Body of pancreas (tissue), 4 donors: ENCODE results near the gene TMEM260. TPM values are rescaled to one million over a fixed set of nuclear protein-coding genes. Genes with fewer than 3 reads are reported as not detected.

Experiments used
- ATAC-seq: fragments of 150-250 bp; one replicate; pipeline ENCODE4 v1.9.1; 2016
- DNase-seq, 4 donors: peaks; one replicate each; pipeline ENCODE4 v3.0.0-alpha.2; 2019
- H3K27ac ChIP-seq, 4 donors: fragments of 200-600 bp; sonication (generic); 1 replicate in 3 of 4; 2 replicates in 1 of 4; pipeline versions ENCODE4 v1.5.1 to v1.6.1; 2016 to 2019; ENCODE audit warnings: mild to moderate bottlenecking in 1 of 4, mixed read lengths in 1 of 4, moderate library complexity in 1 of 4
- H3K27me3 ChIP-seq, 2 donors: fragments of 200-600 bp; sonication (generic); one replicate each; pipeline ENCODE4 v1.6.0; 2016; ENCODE audit warnings: mild to moderate bottlenecking in 1 of 2
- H3K36me3 ChIP-seq, 2 donors: fragments of 200-600 bp; sonication (generic); replicated peaks in 1 of 2; 2 replicates each; pipeline ENCODE4 v1.5.1; 2016; ENCODE audit warnings: low read depth in 2 of 2; ENCODE audit not compliant: insufficient read depth in 1 of 2
- H3K4me1 ChIP-seq: fragments of 200-600 bp; sonication (generic); one replicate; pipeline ENCODE4 v1.6.0; 2016
- H3K4me3 ChIP-seq, 2 donors: fragments of 200-600 bp; sonication (generic); 1 replicate in 1 of 2; 2 replicates in 1 of 2; pipeline ENCODE4 v1.5.1; 2016 to 2019
- H3K9me3 ChIP-seq, 3 donors: fragments of 200-600 bp; sonication (generic); 1 replicate in 2 of 3; 2 replicates in 1 of 3; pipeline ENCODE4 v1.5.1; 2016
- CTCF ChIP-seq, 7 experiments: fragments of 450-650 bp in 4 of 7; fragments of 200-600 bp in 3 of 7; sonication (generic) in 3 of 7; IDR thresholded peaks; one replicate each; pipeline ENCODE4 v1.5.1; 2016 to 2019; ENCODE audit warnings: antibody characterized with exemption in 7 of 7
- POLR2A ChIP-seq, 3 donors: fragments of 450-650 bp; IDR thresholded peaks; one replicate each; pipeline ENCODE4 v1.6.1; 2016; ENCODE audit warnings: antibody characterized with exemption in 3 of 3, mild to moderate bottlenecking in 2 of 3
- WGBS, 2 donors: methylation state at CpG; one replicate each; pipeline ENCODE4 v1.1.5; 2017; 5-methylcytosine and 5-hydroxymethylcytosine counted together
- intact Hi-C: fragments of 100-400 bp; cut with DNase I; formaldehyde crosslinking; loops from one replicate; pipeline ENCODE4 v1.15.1; 2023
- total RNA-seq, 2 donors: library from RNA; depleted of rRNA; stranded (reverse); fragments of >200 nt; gene quantifications; one replicate each; pipeline ENCODE4 v1.1.0, GENCODE V29; 2016

The TMEM260 gene
- total RNA-seq, 2 donors from 2014 or later, result 15.8 to 18.4 TPM

- H3K27me3 ChIP-seq, result no peaks in the 10 kb centered on the region
- H3K4me3 ChIP-seq, result no peak overlapping the region
- no peak overlapping the region for H3K27ac ChIP-seq
- H3K36me3 ChIP-seq, result peaks cover 0 to 7% of the 10 kb centered on the region in 2 donors
- ATAC-seq, result no peak
- TF ChIP-seq POLR2A (IDR thresholded peaks at IDR 0.05) (no peak), CTCF (IDR thresholded peaks at IDR 0.05) (no peak)
- H3K4me1 ChIP-seq, result no peaks in the 10 kb centered on the region
- intact Hi-C loops, result no loop called here
- DNase-seq, result no peak
- no peaks in the 10 kb centered on the region for H3K9me3 ChIP-seq
Observed at GRCh38 chr14:56617084-56617483, 37.5 kb downstream of the TMEM260 start.

- ATAC-seq, result no peak
- H3K36me3 ChIP-seq, result peaks cover 0 to 12% of the 10 kb centered on the region in 2 donors
- WGBS, 2 donors, result 54 to 55% methylated on average over 3 of the region's 3 CpGs
Observed at GRCh38 chr14:56630707-56631106, 51.1 kb downstream of the TMEM260 start.

GRCh38 chr14:56632195-56632594 lies 52.6 kb downstream of the TMEM260 start:
- WGBS, 2 donors, result 70 to 85% methylated on average over 2 of the region's 2 CpGs
- TF ChIP-seq CTCF (IDR thresholded peaks at IDR 0.05) (no peak), POLR2A (IDR thresholded peaks at IDR 0.05) (no peak)
- ATAC-seq, result no peak
- Histone ChIP-seq H3K4me1 (no peaks in the 10 kb centered on the region), H3K4me3 (no peak overlapping the region), H3K9me3 (no peaks in the 10 kb centered on the region), H3K27me3 (no peaks in the 10 kb centered on the region), H3K36me3 (peaks cover 0 to 15% of the 10 kb centered on the region in 2 donors), H3K27ac (no peak overlapping the region)
- intact Hi-C loops, result no loop called here
- DNase-seq, result no peak

More at GRCh38 chr14:56630707-56631106, 51.1 kb downstream of the TMEM260 start:
- no peak for TF ChIP-seq CTCF (IDR thresholded peaks at IDR 0.05)
- TF ChIP-seq POLR2A (IDR thresholded peaks at IDR 0.05), result no peak
- Histone ChIP-seq H3K9me3 (no peaks in the 10 kb centered on the region), H3K27me3 (no peaks in the 10 kb centered on the region), H3K27ac (no peak overlapping the region), H3K4me1 (no peaks in the 10 kb centered on the region), H3K4me3 (no peak overlapping the region)
- intact Hi-C loops, result no loop called here
- DNase-seq, result no peak

- intact Hi-C loops, result no loop called here
- ATAC-seq, result no peak
- H3K36me3 ChIP-seq, result peaks cover 0 to 24% of the 10 kb centered on the region in 2 donors
Observed at GRCh38 chr14:56633544-56633943, 53.9 kb downstream of the TMEM260 start.

More at GRCh38 chr14:56633544-56633943, 53.9 kb downstream of the TMEM260 start:
- no peaks in the 10 kb centered on the region for H3K9me3 ChIP-seq
- no peaks in the 10 kb centered on the region for H3K4me1 ChIP-seq
- 97 to 100% methylated on average over 1 of the region's 1 CpG for WGBS, 2 donors
- no peak for DNase-seq
- TF ChIP-seq CTCF (IDR thresholded peaks at IDR 0.05) (no peak), POLR2A (IDR thresholded peaks at IDR 0.05) (no peak)
- H3K4me3 ChIP-seq, result no peak overlapping the region
- H3K27me3 ChIP-seq, result no peaks in the 10 kb centered on the region
- H3K27ac ChIP-seq, result no peak overlapping the region
